Fibroblast of lung (primary cell): Measurements from ENCODE around the gene ADAM15. TPM values are rescaled to one million over a fixed set of nuclear protein-coding genes. Genes with fewer than 3 reads are reported as not detected.

Source experiments
- DNase-seq, 2 donors: peaks; one replicate each; pipeline versions ENCODE4 v3.0.0 to v3.0.0-alpha.2; 2010; ENCODE audit warnings: low read depth in 2 of 2
- H2AFZ ChIP-seq: 2 replicates; pipeline ENCODE4 v1.5.1; 2012; ENCODE audit warnings: low read length, control low read depth, inconsistent platforms
- H3K27ac ChIP-seq: 2 replicates; pipeline ENCODE4 v1.5.1; 2011; ENCODE audit warnings: low read length, control low read depth; ENCODE audit not compliant: insufficient read depth
- H3K27me3 ChIP-seq: 2 replicates; pipeline ENCODE4 v1.5.1; 2011; ENCODE audit warnings: mild to moderate bottlenecking, low read length; ENCODE audit not compliant: control insufficient read depth, insufficient read depth
- H3K36me3 ChIP-seq: 2 replicates; pipeline ENCODE4 v1.5.1; 2011; ENCODE audit warnings: low read length; ENCODE audit not compliant: control insufficient read depth, insufficient read depth
- H3K4me1 ChIP-seq: 2 replicates; pipeline ENCODE4 v1.5.1; 2011; ENCODE audit warnings: low read length; ENCODE audit not compliant: control insufficient read depth, insufficient read depth; ENCODE audit errors: extremely low read depth
- H3K4me2 ChIP-seq: 2 replicates; pipeline ENCODE4 v1.5.1; 2011; ENCODE audit warnings: low read length, control low read depth; ENCODE audit not compliant: insufficient read depth; ENCODE audit errors: extremely low read depth
- H3K4me3 ChIP-seq, 4 experiments: fragments of 200-600 bp in 1 of 4; sonication (generic) in 1 of 4; replicated peaks in 1 of 4; 2 replicates each; pipeline ENCODE4 v1.5.1; 2011 to 2016; ENCODE audit warnings: low read length in 4 of 4, low read depth in 3 of 4, mild to moderate bottlenecking in 3 of 4, control low read depth in 2 of 4, inconsistent platforms in 1 of 4, mixed read lengths in 1 of 4; ENCODE audit not compliant: insufficient read depth in 1 of 4; ENCODE audit errors: control extremely low read depth in 1 of 4
- H3K79me2 ChIP-seq: 2 replicates; pipeline ENCODE4 v1.5.1; 2012; ENCODE audit warnings: mild to moderate bottlenecking, low read length, inconsistent platforms; ENCODE audit not compliant: control insufficient read depth, insufficient read depth
- H3K9ac ChIP-seq: 2 replicates; pipeline ENCODE4 v1.5.1; 2011; ENCODE audit warnings: mild to moderate bottlenecking, low read length, control low read depth; ENCODE audit not compliant: insufficient read depth
- H3K9me3 ChIP-seq: 2 replicates; pipeline ENCODE4 v1.5.1; 2012; ENCODE audit warnings: low read depth, low read length; ENCODE audit not compliant: control insufficient read depth, insufficient read depth
- H4K20me1 ChIP-seq: 2 replicates; pipeline ENCODE4 v1.5.1; 2011; ENCODE audit warnings: low read length; ENCODE audit not compliant: control insufficient read depth, insufficient read depth; ENCODE audit errors: extremely low read depth
- CTCF ChIP-seq, 2 donors: IDR thresholded peaks in 1 of 2; conservative IDR thresholded peaks in 1 of 2; 1 replicate in 1 of 2; 2 replicates in 1 of 2; pipeline ENCODE4 v1.5.1; 2011 to 2012; ENCODE audit warnings: low read length in 2 of 2, control low read depth in 1 of 2, inconsistent platforms in 1 of 2, low read depth in 1 of 2, mild to moderate bottlenecking in 1 of 2
- EZH2 ChIP-seq: IDR thresholded peaks from 2 replicates; pipeline ENCODE4 v1.5.1; 2012; ENCODE audit warnings: low read length, control low read depth, mild to moderate bottlenecking; ENCODE audit errors: missing control alignments
- polyA plus RNA-seq, 2 donors: library from polyadenylated mRNA; depleted of rRNA in 1 of 2; stranded (reverse) in 1 of 2; unstranded in 1 of 2; fragments of >200 nt; gene quantifications; 2 replicates each; pipeline ENCODE4 v1.2.1, GENCODE V29; 2011 to 2012; ENCODE audit warnings: missing spikeins in 1 of 2
- total RNA-seq: library from RNA; depleted of rRNA; stranded (reverse); fragments of >200 nt; gene quantifications from 2 replicates; pipeline ENCODE4 v1.2.1, GENCODE V29; 2014

The ADAM15 gene
- total and polyA plus RNA-seq, 2 donors (not counting 1 experiment from before 2014, with no cell fraction given) = 19.5 to 58.5 TPM

GRCh38 chr1:155066777-155067176 is 15.7 kb downstream of the ADAM15 start:
- Histone ChIP-seq H3K9ac (no peak overlapping the region), H3K27me3 (no peaks in the 10 kb centered on the region), H3K4me2 (no peak overlapping the region), H3K27ac (no peak overlapping the region), H4K20me1 (no peaks in the 10 kb centered on the region), H3K4me1 (peaks cover 13% of the 10 kb centered on the region), H3K9me3 (no peaks in the 10 kb centered on the region), H3K36me3 (no peaks in the 10 kb centered on the region), H2AFZ (no peak overlapping the region), H3K4me3 (no peak overlapping the region), H3K79me2 (no peaks in the 10 kb centered on the region)
- no peak for DNase-seq
- no peak for TF ChIP-seq EZH2
- no peak for TF ChIP-seq CTCF (conservative IDR thresholded peaks at IDR 0.05 in 1 of 2, IDR thresholded peaks at IDR 0.05 in 1 of 2; ENCODE audit: low read depth in 1 of 2, low read length in 2 of 2)

- no peaks in the 10 kb centered on the region for H3K36me3 ChIP-seq
- H3K9ac ChIP-seq = no peak overlapping the region
- no peaks in the 10 kb centered on the region for H4K20me1 ChIP-seq
Measured at GRCh38 chr1:155068599-155068998, 17.5 kb downstream of the ADAM15 start.

GRCh38 chr1:155069551-155070157 is 18.5 kb downstream of the ADAM15 start:
- no peak for TF ChIP-seq EZH2
- TF ChIP-seq CTCF (conservative IDR thresholded peaks at IDR 0.05 in 1 of 2, IDR thresholded peaks at IDR 0.05 in 1 of 2; ENCODE audit: low read depth in 1 of 2, low read length in 2 of 2) = no peak

More at GRCh38 chr1:155068599-155068998, 17.5 kb downstream of the ADAM15 start:
- TF ChIP-seq CTCF (conservative IDR thresholded peaks at IDR 0.05 in 1 of 2, IDR thresholded peaks at IDR 0.05 in 1 of 2; ENCODE audit: low read depth in 1 of 2, low read length in 2 of 2) (no peak), EZH2 (no peak)
- Histone ChIP-seq H3K4me2 (no peak overlapping the region), H3K4me1 (peaks cover 5% of the 10 kb centered on the region), H3K27ac (no peak overlapping the region), H3K79me2 (no peaks in the 10 kb centered on the region), H3K9me3 (no peaks in the 10 kb centered on the region), H3K27me3 (peaks cover 11% of the 10 kb centered on the region), H3K4me3 (no peak overlapping the region), H2AFZ (no peak overlapping the region)
- no peak for DNase-seq

More at GRCh38 chr1:155069551-155070157, 18.5 kb downstream of the ADAM15 start:
- Histone ChIP-seq H3K27me3 (peaks cover 11% of the 10 kb centered on the region), H3K79me2 (no peaks in the 10 kb centered on the region), H3K9me3 (no peaks in the 10 kb centered on the region), H2AFZ (no peak overlapping the region), H3K27ac (no peak overlapping the region), H3K4me1 (peaks cover 5% of the 10 kb centered on the region), H3K4me2 (no peak overlapping the region), H3K9ac (no peak overlapping the region), H3K4me3 (no peak overlapping the region), H4K20me1 (no peaks in the 10 kb centered on the region), H3K36me3 (no peaks in the 10 kb centered on the region)
- DNase-seq = no peak
